Caco-2 (cell line): ENCODE measurements around the gene PNMA8A. TPM values are rescaled to one million over a fixed set of nuclear protein-coding genes. Genes with fewer than 3 reads are reported as not detected.

ENCODE experiments used
- BruUV-seq: library from RNA; stranded (reverse); fragments of 400-500 nt; replicated peaks from 2 replicates; lab custom pipeline; 2021; lab: Mats Ljungman, UMichigan
- CTCF ChIA-PET: fragments of 300-600 bp; sonication (Branson Sonifier 250); formaldehyde crosslinking; loops from one replicate; lab custom pipeline; 2022; ENCODE audit warnings: antibody characterized with exemption; lab: Charles Lee
- POLR2A ChIA-PET: fragments of 300-600 bp; sonication (Branson Sonifier 250); formaldehyde crosslinking; loops from one replicate; lab custom pipeline; 2022; ENCODE audit warnings: antibody characterized with exemption; lab: Charles Lee
- DNase-seq, 2 experiments: peaks; one replicate each; pipeline versions ENCODE4 v3.0.0 to v3.0.0-alpha.2; 2020 to 2022
- H3K27me3 ChIP-seq: replicated peaks from 2 replicates; pipeline ENCODE4 v1.6.0; 2011; ENCODE audit warnings: low read length; ENCODE audit not compliant: control insufficient read depth, insufficient read depth
- H3K36me3 ChIP-seq: 2 replicates; pipeline ENCODE4 v1.5.1; 2011; ENCODE audit warnings: low read length; ENCODE audit not compliant: control insufficient read depth, insufficient read depth
- H3K4me1 ChIP-seq: fragments of 250-450 bp; sonication (Bioruptor Pico); 2 replicates; pipeline ENCODE4 v1.5.1; 2020; ENCODE audit warnings: mild to moderate bottlenecking
- H3K4me3 ChIP-seq: 2 replicates; pipeline ENCODE4 v1.5.1; 2011; ENCODE audit warnings: low read depth, mild to moderate bottlenecking, control low read depth, low read length
- H3K9me3 ChIP-seq: fragments of 250-450 bp; sonication (Bioruptor Pico); 2 replicates; pipeline ENCODE4 v1.5.1; 2020; ENCODE audit warnings: mild to moderate bottlenecking, moderate library complexity
- H3K27ac Mint-ChIP-seq: one replicate; pipeline ENCODE4 v1.8.0; 2022; ENCODE audit warnings: mixed read lengths; ENCODE audit not compliant: unreplicated experiment
- H3K27me3 Mint-ChIP-seq: one replicate; pipeline ENCODE4 v1.8.0; 2022; ENCODE audit warnings: mixed read lengths; ENCODE audit not compliant: insufficient read depth, unreplicated experiment
- H3K36me3 Mint-ChIP-seq: one replicate; pipeline ENCODE4 v1.8.0; 2022; ENCODE audit warnings: mild to moderate bottlenecking, mixed read lengths; ENCODE audit not compliant: insufficient read depth, unreplicated experiment
- H3K4me1 Mint-ChIP-seq: one replicate; pipeline ENCODE4 v1.8.0; 2022; ENCODE audit warnings: low read depth, mixed read lengths; ENCODE audit not compliant: unreplicated experiment
- H3K4me3 Mint-ChIP-seq: one replicate; pipeline ENCODE4 v1.8.0; 2022; ENCODE audit warnings: mild to moderate bottlenecking, moderate library complexity, mixed read lengths; ENCODE audit not compliant: unreplicated experiment
- H3K9me3 Mint-ChIP-seq: one replicate; pipeline ENCODE4 v1.8.0; 2022; ENCODE audit warnings: mixed read lengths; ENCODE audit not compliant: unreplicated experiment
- intact Hi-C: fragments of 100-400 bp; cut with micrococcal nuclease; formaldehyde crosslinking; loops from one replicate; pipeline ENCODE4 v1.10.0; 2022; ENCODE audit not compliant: unreplicated experiment
- total RNA-seq: library from RNA; stranded (reverse); gene quantifications from 2 replicates; pipeline ENCODE4 v1.2.3, GENCODE V29; 2022
- TF ChIP-seq, protein P1 (sequence below), 2 experiments: fragments of 200-600 bp in 1 of 2; IDR thresholded peaks; 1 replicate in 1 of 2; 2 replicates in 1 of 2; pipeline versions ENCODE4 v1.5.1 to v1.8.0; 2011 to 2022; ENCODE audit warnings: antibody characterized with exemption in 1 of 2, control low read depth in 1 of 2, inconsistent platforms in 1 of 2, low read depth in 1 of 2, low read length in 1 of 2, mild to moderate bottlenecking in 1 of 2, moderate library complexity in 1 of 2; ENCODE audit not compliant: insufficient read depth in 1 of 2, severe bottlenecking in 1 of 2, unreplicated experiment in 1 of 2

Gene PNMA8A
- total RNA-seq, 1 experiment from 2014 or later: not detected

DNA sequence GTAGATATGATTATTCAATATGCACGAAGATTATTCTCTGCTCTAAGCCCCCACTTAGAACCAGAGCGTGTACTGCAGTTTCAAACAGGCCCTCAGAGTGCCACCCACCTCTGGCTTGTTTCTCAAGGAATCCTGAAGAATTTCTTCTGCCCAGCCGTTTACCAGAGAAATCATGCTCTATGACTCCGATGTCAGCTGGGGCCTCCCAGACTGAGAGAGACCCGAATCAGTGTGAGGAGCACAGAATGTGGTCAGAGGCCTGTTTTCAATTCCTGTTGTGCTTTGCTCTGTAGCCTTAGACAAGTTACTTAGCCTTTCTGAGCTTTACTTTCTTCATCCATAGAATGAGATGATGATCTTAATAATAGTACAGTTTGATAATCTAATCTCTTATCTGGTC, 48.2 kb downstream of the PNMA8A start:
- intact Hi-C loops: no loop called here
- Histone ChIP-seq H3K4me3 (no peak overlapping the region), H3K9me3 (no peaks in the 10 kb centered on the region), H3K4me1 (no peaks in the 10 kb centered on the region), H3K27me3 (no peaks in the 10 kb centered on the region), H3K36me3 (no peaks in the 10 kb centered on the region)
- ChIA-PET POLR2A (no interaction called here), CTCF (interaction anchor here (0.6 kb wide), 1 partner anchor 194 kb away, joined by 5 read pairs; no protein-coding TSS in a partner anchor)
- Mint-ChIP-seq H3K36me3 (no peaks in the 10 kb centered on the region), H3K27me3 (peaks cover 15% of the 10 kb centered on the region), H3K4me1 (peaks cover 6% of the 10 kb centered on the region), H3K9me3 (no peaks in the 10 kb centered on the region), H3K27ac (no peak overlapping the region), H3K4me3 (no peak overlapping the region)
- no peak for DNase-seq
- no TSS peak for BruUV-seq
- TF ChIP-seq, protein P1, sequence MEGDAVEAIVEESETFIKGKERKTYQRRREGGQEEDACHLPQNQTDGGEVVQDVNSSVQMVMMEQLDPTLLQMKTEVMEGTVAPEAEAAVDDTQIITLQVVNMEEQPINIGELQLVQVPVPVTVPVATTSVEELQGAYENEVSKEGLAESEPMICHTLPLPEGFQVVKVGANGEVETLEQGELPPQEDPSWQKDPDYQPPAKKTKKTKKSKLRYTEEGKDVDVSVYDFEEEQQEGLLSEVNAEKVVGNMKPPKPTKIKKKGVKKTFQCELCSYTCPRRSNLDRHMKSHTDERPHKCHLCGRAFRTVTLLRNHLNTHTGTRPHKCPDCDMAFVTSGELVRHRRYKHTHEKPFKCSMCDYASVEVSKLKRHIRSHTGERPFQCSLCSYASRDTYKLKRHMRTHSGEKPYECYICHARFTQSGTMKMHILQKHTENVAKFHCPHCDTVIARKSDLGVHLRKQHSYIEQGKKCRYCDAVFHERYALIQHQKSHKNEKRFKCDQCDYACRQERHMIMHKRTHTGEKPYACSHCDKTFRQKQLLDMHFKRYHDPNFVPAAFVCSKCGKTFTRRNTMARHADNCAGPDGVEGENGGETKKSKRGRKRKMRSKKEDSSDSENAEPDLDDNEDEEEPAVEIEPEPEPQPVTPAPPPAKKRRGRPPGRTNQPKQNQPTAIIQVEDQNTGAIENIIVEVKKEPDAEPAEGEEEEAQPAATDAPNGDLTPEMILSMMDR (IDR thresholded peaks at IDR 0.05; ENCODE audit: insufficient read depth in 1 of 2, low read depth in 1 of 2, low read length in 1 of 2, severe bottlenecking in 1 of 2, unreplicated experiment in 1 of 2): no peak

DNA sequence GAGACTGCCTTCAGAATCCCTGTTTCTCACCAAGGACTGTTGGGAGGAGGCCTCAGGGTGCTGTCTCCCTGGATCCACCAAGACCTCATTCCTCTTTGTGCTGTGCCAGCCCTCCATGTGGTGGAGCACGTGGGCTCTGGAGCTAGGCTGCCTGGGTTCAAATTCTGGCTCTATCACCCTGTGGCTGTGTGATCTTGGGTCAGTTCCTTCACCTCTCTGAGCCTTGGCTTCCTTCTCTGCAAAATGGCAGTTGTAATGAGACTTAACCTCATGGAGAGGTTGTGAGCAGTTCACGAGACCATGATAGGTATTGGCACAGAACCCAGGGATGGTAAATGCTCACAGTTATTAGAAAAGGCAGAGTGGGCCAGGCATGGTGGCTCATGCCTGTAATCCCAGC, 49.0 kb downstream of the PNMA8A start:
- BruUV-seq: no TSS peak
- Histone ChIP-seq H3K9me3 (no peaks in the 10 kb centered on the region), H3K36me3 (no peaks in the 10 kb centered on the region), H3K4me3 (no peak overlapping the region), H3K27me3 (no peaks in the 10 kb centered on the region), H3K4me1 (no peaks in the 10 kb centered on the region)
- DNase-seq: no peak
- no peaks in the 10 kb centered on the region for H3K9me3 Mint-ChIP-seq
- no peaks in the 10 kb centered on the region for H3K36me3 Mint-ChIP-seq
- CTCF ChIA-PET: no interaction called here
- peaks cover 6% of the 10 kb centered on the region for H3K4me1 Mint-ChIP-seq
- peaks cover 9% of the 10 kb centered on the region for H3K27me3 Mint-ChIP-seq
- intact Hi-C loops: no loop called here
- POLR2A ChIA-PET: no interaction called here
- TF ChIP-seq, protein P1 (IDR thresholded peaks at IDR 0.05; ENCODE audit: insufficient read depth in 1 of 2, low read depth in 1 of 2, low read length in 1 of 2, severe bottlenecking in 1 of 2, unreplicated experiment in 1 of 2): no peak
- H3K4me3 Mint-ChIP-seq: no peak overlapping the region
- H3K27ac Mint-ChIP-seq: no peak overlapping the region

DNA sequence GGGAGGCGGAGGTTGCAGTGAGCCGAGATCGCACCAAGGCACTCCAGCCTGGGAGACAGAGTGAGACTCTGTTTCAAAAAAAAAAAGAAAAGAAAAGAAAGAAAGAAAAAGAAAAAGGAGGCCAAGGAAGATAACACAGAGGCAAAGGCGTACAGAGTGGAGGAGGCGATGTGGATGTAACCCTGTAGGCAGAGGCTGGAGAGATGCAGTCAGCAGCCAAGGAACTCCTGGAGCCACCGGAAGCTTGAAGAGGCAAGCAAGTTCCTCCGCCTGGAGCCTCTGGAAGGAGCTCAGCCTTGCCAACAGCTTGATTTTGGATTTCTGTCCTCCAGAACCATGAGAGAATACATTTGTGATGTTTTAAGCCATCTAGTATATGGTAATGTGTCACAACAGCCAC, 51.3 kb downstream of the PNMA8A start:
- H3K4me3 Mint-ChIP-seq: no peak overlapping the region
- H3K27me3 Mint-ChIP-seq: peaks cover 5% of the 10 kb centered on the region
- Histone ChIP-seq H3K36me3 (no peaks in the 10 kb centered on the region), H3K27me3 (no peaks in the 10 kb centered on the region), H3K4me3 (no peak overlapping the region), H3K4me1 (no peaks in the 10 kb centered on the region), H3K9me3 (no peaks in the 10 kb centered on the region)
- no TSS peak for BruUV-seq
- no peaks in the 10 kb centered on the region for H3K36me3 Mint-ChIP-seq
- TF ChIP-seq, protein P1 (IDR thresholded peaks at IDR 0.05; ENCODE audit: insufficient read depth in 1 of 2, low read depth in 1 of 2, low read length in 1 of 2, severe bottlenecking in 1 of 2, unreplicated experiment in 1 of 2): no peak
- POLR2A ChIA-PET: no interaction called here
- no peak for DNase-seq
- no peaks in the 10 kb centered on the region for H3K9me3 Mint-ChIP-seq
- no peak overlapping the region for H3K27ac Mint-ChIP-seq
- intact Hi-C loops: no loop called here
- peaks cover 6% of the 10 kb centered on the region for H3K4me1 Mint-ChIP-seq
- CTCF ChIA-PET: no interaction called here

Other genes with a start within 250 kb of the PNMA8A start
- gene IGFL1, start 241.8 kb downstream of the PNMA8A start, total RNA-seq: not detected in 2 replicates
- 5.2 and 5.4 TPM in 2 replicates for gene HIF3A, start 174.5 kb downstream of the PNMA8A start, total RNA-seq
- 120 and 130 TPM in 2 replicates for gene PPP5C, start 124.5 kb downstream of the PNMA8A start, total RNA-seq
- gene CCDC8, start 58.0 kb downstream of the PNMA8A start, total RNA-seq: 0.18 and 0.37 TPM in 2 replicates
- not detected in 2 replicates for gene PNMA8C, start 42.6 kb downstream of the PNMA8A start, total RNA-seq
- gene PNMA8B, start 24.3 kb upstream of the PNMA8A start, total RNA-seq: 0.11 TPM in 1 of 2 replicates, not detected in the other
- gene CALM3, start 129.8 kb upstream of the PNMA8A start, total RNA-seq: 465 and 484 TPM in 2 replicates
- gene PTGIR, start 153.5 kb upstream of the PNMA8A start, total RNA-seq: not detected in 2 replicates
- gene GNG8, start 164.6 kb upstream of the PNMA8A start, total RNA-seq: not detected in 2 replicates
- gene DACT3, start 189.6 kb upstream of the PNMA8A start, total RNA-seq: 0.39 and 0.75 TPM in 2 replicates
- 45.4 and 48.4 TPM in 2 replicates for gene PRKD2, start 245.6 kb upstream of the PNMA8A start, total RNA-seq